Measurements from ENCODE around the gene TLL1. TPM values are rescaled to one million over a fixed set of nuclear protein-coding genes. Genes with fewer than 3 reads are reported as not detected.

The TLL1 gene
- polyA plus RNA-seq, 2 of the 4 experiments (the other 2 are of a cell fraction), result 0.01 to 0.13 TPM

GRCh38 chr4:165982934-165983333 is 109.9 kb downstream of the TLL1 start:
- Histone ChIP-seq H3K4me2 (no peak overlapping the region), H3K4me3 (no peak overlapping the region), H3K27ac (no peak overlapping the region), H3K4me1 (no peaks in the 10 kb centered on the region), H3K9me3 (no peaks in the 10 kb centered on the region)
- FAIRE-seq (no peak), DNase-seq (ENCODE audit: low read depth in 1 of 2, low spot score in 1 of 2) (no peak), ATAC-seq (no peak)
- WGBS (ENCODE audit: missing lambda C conversion rate), result 18% methylated on average over 3 of the region's 3 CpGs
- ChIA-PET CTCF (no interaction called here), POLR2A (no interaction called here)
- TF ChIP-seq HES2 (IDR thresholded peaks at IDR 0.05), result no peak
- no peak for TF ChIP-seq ESRRA (IDR thresholded peaks at IDR 0.05; ENCODE audit: borderline replicate concordance, low read length)
- TF ChIP-seq RNF2 (IDR thresholded peaks at IDR 0.05; ENCODE audit: borderline replicate concordance, low read depth), result no peak
- no peak for TF ChIP-seq CBX8 (IDR thresholded peaks at IDR 0.05)
- TF ChIP-seq EP300 (IDR thresholded peaks at IDR 0.05), result no peak
- no peak for TF ChIP-seq HOXB5 (CRISPR knock-in tag; IDR thresholded peaks at IDR 0.05)
- TF ChIP-seq, protein P1, sequence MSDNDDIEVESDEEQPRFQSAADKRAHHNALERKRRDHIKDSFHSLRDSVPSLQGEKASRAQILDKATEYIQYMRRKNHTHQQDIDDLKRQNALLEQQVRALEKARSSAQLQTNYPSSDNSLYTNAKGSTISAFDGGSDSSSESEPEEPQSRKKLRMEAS (IDR thresholded peaks at IDR 0.05), result no peak

GRCh38 chr4:165986956-165987698 is 114.1 kb downstream of the TLL1 start:
- Histone ChIP-seq H3K4me2 (no peak overlapping the region), H3K4me1 (no peaks in the 10 kb centered on the region), H3K4me3 (no peak overlapping the region), H3K9me3 (no peaks in the 10 kb centered on the region), H3K27ac (no peak overlapping the region)
- TF ChIP-seq CTCF (IDR thresholded peaks at IDR 0.05) (no peak), CBX8 (IDR thresholded peaks at IDR 0.05) (no peak), ZFP36 (IDR thresholded peaks at IDR 0.05; ENCODE audit: borderline replicate concordance, partially characterized antibody) (no peak), ZC3H11A (IDR thresholded peaks at IDR 0.05) (no peak), E2F6 (IDR thresholded peaks at IDR 0.05; ENCODE audit: borderline replicate concordance, low read depth) (no peak), PHF8 (IDR thresholded peaks at IDR 0.05; ENCODE audit: borderline replicate concordance, low read depth) (no peak)
- TF ChIP-seq, protein P1 (IDR thresholded peaks at IDR 0.05), result no peak
- WGBS (ENCODE audit: missing lambda C conversion rate), result 56% methylated on average over 5 of the region's 5 CpGs
- POLR2A ChIA-PET, result no interaction called here
- CTCF ChIA-PET, result no interaction called here
- ATAC-seq, result no peak
- no peak for DNase-seq (ENCODE audit: low read depth in 1 of 2, low spot score in 1 of 2)
- FAIRE-seq, result no peak

DNA sequence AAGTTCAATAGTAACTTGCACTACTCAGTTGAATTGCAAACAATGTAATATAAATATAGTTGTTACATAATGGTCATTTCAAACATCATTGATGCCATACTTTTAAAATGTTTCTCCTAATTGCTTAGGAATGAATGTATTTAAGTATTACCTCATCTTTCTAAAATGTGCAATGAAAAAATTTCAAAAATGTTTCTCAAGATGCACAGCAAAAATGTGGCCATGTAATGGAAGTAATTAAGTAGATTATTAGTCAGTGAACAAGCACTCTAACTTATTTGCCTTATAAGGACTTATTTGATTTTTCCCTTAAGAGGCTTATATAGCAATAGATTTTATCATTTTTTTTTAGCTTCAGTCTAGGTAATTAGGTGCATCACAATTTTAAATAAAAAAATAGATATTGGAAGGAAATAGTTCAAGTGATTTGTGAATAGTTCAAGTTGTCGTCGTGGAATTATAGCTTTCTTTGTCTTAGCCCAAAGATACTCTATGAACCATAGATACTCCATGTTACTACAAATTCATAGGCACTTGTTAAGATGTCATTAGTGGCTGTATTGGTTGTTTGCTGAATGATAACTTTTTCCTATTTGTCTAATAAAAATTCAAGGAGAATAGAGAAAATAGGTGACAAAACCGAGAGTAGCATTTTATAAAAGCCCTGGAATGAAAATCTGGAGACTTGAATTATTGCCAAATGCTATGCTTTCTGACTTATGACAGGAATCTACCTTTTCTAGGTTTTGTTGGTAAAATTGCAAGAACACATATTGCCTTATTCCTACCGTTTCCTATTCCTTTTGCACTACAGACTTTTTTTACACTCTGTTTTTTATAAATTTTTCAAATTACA is 118.5 kb downstream of the TLL1 start:
- H3K4me1 ChIP-seq, result no peaks in the 10 kb centered on the region
- CTCF ChIA-PET, result no interaction called here
- no peak overlapping the region for H3K4me3 ChIP-seq
- ATAC-seq (no peak), DNase-seq (ENCODE audit: low read depth in 1 of 2, low spot score in 1 of 2) (no peak), FAIRE-seq (no peak)
- WGBS (ENCODE audit: missing lambda C conversion rate), result 21% methylated on average over 4 of the region's 4 CpGs
- no peak overlapping the region for H3K4me2 ChIP-seq
- no peaks in the 10 kb centered on the region for H3K9me3 ChIP-seq
- POLR2A ChIA-PET, result no interaction called here
- H3K27ac ChIP-seq, result no peak overlapping the region
- TF ChIP-seq NFE2L2 (conservative IDR thresholded peaks at IDR 0.05; ENCODE audit: low read length) (no peak), ZSCAN20 (CRISPR knock-in tag; IDR thresholded peaks at IDR 0.05) (no peak), ESRRA (IDR thresholded peaks at IDR 0.05; ENCODE audit: borderline replicate concordance, low read length) (no peak), MAFK (IDR thresholded peaks at IDR 0.05; ENCODE audit: partially characterized antibody) (no peak), HMGXB4 (CRISPR knock-in tag; IDR thresholded peaks at IDR 0.05; ENCODE audit: borderline replicate concordance) (no peak), ZC3H11A (IDR thresholded peaks at IDR 0.05) (no peak), KDM1A (IDR thresholded peaks at IDR 0.05; ENCODE audit: low read depth) (no peak), ZNF302 (CRISPR knock-in tag; IDR thresholded peaks at IDR 0.05) (no peak), CBX2 (IDR thresholded peaks at IDR 0.05; ENCODE audit: borderline replicate concordance, low read depth) (no peak), NR3C1 (IDR thresholded peaks at IDR 0.05) (no peak), HDAC2 (IDR thresholded peaks at IDR 0.05) (no peak), CTCF (IDR thresholded peaks at IDR 0.05) (no peak), POLR2AphosphoS2 (conservative IDR thresholded peaks at IDR 0.05; ENCODE audit: low read length) (no peak)
- TF ChIP-seq, protein P1 (IDR thresholded peaks at IDR 0.05), result no peak

Measured in A549 (cell line).